Raji (cell line): ENCODE measurements around the gene IFFO2.

Source experiments
- POLR2A ChIP-seq: IDR thresholded peaks from 2 replicates; pipeline ENCODE4 v1.6.1; 2011; ENCODE audit warnings: low read depth, low read length, control low read depth; ENCODE audit not compliant: insufficient read depth

IFFO2 gene

DNA sequence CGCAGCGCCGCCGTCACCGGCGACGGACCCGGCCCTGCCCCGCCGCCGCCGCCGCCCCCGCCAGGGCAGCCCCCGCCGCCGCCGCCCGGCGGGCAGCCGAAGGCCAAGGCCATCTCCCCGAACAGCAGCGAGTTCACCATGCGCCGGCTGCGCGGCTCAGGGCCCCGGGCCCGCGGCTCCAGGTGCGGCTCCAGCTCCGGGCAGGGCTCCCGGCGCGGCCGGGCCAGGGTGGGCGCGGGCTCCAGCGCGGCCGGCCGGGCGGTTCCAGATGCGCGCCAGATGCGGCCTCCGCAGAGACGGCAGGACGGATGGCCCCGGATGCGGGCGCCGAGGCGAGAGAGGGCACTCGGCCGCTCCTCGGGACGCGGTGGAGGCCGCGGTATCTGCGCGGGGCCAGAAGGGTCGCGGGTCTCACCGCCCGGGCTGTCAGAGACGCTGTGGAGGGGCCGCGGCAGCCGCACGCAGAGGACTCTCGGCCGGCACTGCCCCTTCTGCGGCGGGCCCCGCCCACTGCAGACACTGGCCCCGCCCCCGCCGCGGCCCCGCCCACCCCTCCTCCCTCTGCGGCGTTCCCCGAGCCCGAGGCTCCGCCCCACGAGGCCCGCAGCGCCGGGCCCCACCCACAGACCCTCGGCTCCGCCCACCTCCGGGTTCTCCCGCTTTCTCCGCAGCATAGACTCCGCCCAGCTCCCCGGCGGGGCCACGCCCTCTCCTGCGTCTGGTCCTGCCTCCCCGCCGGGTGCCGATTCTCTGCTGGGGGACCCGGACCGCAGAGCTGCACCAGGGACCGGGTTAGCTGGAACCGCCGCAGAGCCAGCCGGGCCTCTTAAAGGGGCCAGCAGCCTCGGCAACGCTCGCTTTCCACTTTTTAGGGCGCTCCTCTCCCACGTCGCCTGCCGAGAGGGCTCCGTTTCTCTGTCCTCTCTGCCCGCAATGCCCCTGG lies at the start of gene IFFO2:
Gene IFFO2, minus strand, starts transcription at position 484 of the 943 bp plus-strand sequence. Its CDS starts 344 bp downstream, at position 140.
- TF ChIP-seq POLR2A: peak; percentile 40

DNA sequence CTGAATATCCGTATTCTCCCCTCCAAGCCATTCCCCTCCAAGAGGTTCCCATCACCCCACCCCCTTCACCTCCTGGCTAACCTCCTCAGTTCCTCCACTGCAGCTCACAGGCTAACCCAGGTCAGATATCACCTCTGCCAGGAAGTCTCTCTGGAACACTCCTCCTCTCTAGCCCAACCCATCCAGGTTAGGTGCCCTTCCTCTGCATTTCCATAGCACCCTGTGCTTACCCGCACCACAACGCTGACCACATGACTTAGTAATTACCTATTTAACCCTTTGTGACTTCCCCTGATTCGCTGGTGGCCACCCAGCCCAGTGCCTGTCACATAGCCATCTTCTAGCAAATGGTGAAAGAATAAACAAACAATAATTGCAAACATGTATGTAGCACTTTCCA lies 49.5 kb upstream of the IFFO2 start:
- no peak for TF ChIP-seq POLR2A

DNA sequence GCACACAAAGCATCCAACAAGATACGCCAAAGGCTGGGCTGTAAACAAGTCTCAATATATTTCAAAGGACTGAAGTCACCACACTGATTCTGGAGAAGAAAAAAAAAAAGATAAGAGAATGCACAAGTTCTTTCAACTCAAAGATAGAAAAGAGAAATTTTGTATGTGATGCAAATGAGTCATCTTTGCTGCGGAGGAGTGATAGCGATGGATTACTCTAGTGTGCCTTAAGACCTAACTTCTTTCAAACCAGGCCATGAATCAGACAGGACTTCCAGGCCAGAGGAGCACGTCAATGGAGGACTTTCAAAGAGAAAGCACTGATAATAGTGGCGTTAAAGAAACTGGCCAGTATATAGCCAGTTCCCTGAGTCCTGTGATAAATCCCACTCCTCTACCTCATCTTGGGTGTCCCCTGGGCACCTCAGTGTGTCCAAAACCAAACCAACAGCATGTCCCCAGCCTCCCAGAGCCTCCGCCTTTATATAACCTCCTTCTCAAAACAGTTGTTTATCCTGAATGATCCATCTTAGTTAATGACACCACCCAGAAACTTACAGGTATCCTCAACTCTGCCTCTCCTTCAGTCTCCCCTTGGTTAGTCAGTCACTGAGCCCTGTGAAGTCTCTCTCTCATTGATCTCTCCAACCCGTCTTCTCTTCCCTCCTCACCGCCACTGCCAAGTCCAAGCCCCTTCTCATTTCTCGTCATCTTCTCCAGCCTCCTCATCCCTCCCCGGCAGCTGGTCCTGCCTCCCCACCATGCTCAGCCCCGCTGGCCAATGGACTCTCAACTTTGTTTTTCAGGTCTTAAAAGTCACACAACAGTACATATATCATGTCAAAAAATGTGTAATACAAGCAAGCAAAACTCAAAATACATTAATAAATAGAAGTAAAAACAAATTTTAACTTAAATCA lies 47.2 kb upstream of the IFFO2 start:
- TF ChIP-seq POLR2A: no peak

DNA sequence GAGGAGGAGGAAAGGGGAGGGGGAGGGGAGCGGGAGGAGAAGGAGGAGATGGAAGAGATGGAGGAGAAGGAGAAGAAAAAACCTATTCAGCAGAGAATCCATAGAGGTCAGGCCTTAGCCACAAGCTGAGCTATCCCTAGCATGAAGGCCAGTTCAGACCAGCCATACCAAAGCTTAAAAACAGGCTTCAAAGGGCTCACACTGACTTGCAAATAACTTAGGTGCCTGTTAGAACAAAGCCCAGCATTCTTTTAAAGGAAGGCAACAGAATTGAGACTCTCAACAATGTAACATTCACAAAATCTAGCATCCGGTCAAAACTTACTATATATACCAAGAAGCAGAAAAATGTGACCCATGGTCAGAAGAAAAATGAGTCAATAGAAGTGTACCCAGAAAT lies 43.6 kb upstream of the IFFO2 start:
- TF ChIP-seq POLR2A: no peak

DNA sequence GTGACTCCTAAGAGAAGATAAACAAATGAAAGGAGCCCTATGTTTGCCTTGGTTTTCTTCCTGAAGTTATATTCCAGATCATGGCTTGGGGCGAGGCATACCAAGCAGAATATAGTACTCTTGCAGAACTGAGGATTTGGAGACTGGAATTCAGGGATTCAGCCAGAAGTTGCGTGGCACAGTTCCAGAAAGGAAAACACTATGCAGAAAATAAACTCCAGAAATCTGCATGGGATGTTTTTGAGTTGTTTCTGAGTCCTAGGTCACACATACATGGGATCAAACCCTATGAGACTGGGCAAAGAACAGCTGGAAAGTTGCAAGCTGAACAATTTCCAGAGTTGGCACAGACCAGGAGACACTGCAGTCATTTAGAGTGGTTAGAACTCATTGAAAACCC lies 42.9 kb upstream of the IFFO2 start:
- TF ChIP-seq POLR2A: no peak

DNA sequence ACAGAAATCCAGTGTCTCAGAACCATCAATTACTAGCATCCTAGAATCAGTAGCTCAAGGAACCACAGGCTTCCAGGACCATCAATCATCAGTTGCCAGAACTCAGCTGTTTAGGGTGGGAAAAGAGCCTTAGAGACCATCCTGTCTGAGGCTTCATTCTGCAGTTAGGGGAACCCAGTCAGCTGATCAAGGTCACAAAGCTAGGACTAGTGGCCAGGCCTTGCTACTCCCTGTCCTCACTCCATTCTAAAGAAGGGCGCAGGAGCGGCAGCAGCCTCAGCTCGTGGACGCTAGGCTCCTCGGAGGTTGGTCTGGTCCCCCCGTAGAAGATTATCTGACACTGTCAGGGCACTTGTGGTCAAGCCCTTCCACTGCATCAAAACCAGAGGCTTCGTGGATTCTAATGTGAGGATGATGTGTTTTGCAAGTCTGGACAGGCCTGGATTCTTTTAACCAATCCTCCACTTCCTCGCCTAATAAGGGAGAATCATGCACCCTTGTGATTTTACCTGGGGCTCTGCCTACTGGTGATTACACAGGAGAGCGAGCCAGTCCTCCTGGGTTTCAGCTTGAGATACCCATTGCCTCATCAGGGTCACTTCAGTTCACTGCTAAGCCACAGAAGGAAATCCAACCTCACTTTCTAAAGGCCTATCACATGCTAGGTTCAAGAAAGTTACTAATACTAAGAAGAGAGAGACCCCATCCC lies 41.7 kb upstream of the IFFO2 start:
- TF ChIP-seq POLR2A: no peak

DNA sequence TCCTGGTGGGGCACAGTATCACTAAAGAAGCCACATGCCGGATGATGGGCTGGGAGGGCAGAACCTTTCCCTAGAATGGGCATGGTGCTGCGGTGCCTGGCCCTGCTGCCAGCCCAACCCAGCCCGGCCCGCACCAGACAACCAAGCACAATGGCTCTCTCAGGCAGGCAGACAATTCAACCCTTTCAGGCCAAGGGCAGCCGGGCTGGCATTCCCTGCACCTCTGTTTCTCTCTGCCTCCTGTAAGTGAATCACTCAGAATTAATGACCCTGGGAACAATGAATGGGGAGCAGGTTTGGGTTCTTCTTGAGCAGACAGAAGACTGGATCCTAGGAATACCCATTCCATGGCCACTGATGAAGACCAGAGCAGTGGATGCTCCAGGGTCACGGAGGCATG lies 41.0 kb upstream of the IFFO2 start:
- no peak for TF ChIP-seq POLR2A

DNA sequence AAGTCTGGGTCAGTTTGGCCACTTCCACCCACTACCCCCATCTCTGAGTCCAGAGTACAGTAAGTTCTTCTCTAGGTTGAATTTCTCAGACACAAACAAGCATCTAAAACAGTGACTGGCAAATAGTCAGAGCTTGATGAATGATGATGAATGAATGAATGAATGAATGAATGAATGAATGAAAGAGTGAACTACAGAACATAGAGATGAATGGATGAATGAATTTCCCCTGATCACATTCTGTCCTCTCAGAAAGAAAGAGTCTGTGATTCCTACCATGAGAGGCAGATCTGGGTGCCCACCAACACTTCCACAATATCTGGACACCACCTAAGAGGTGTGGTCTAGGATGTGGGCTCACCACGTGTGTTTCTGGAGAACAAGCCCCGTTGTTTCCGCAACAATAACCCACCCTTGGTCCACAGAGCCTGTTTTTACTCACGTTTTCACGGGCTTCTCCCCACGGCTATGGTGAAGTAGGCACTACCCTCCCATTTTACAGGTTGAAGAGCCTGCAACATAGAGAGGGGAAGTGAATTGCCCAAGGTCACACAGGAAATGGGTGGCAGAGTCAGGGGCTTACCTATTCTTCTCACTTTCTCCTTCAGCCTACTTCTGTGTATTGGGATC lies 40.2 kb upstream of the IFFO2 start:
- no peak for TF ChIP-seq POLR2A

DNA sequence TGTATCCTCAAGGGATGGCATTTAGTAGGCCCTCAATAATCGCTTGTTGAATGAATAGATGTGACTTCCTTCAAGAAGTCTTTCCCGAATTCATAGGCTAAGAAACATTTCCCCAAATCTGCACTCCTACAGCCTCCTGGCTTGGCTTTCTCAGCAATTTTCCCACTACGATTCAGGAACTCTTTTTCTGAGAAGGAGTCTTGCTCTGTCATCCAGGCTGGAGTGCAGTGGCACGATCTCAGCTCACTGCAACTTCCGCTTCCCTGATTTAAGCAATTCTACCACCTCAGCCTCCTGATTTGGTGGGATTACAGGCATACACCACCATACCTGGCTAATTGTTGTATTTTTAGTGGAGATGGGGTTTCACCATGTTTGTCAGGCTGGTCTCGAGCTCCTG lies 37.9 kb upstream of the IFFO2 start:
- TF ChIP-seq POLR2A: no peak

DNA sequence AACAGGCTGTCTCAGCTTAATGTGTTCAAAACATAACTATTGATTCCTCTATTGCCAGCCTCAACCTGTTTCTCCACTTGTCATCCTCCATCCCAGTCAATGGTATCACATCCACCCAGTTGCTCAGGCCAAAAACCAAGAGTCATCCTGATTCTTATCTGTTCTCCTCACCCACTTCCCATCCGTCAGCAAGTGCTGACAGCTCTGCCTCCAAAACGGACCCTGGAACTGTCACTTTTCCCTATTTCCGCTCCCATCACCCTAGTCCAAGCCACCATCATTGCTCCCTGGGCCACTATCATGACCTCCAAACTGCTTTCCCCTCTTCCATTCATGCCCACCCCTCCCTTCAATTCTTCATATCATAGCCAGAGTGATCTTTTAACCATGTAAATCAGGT lies 36.2 kb upstream of the IFFO2 start:
- no peak for TF ChIP-seq POLR2A

DNA sequence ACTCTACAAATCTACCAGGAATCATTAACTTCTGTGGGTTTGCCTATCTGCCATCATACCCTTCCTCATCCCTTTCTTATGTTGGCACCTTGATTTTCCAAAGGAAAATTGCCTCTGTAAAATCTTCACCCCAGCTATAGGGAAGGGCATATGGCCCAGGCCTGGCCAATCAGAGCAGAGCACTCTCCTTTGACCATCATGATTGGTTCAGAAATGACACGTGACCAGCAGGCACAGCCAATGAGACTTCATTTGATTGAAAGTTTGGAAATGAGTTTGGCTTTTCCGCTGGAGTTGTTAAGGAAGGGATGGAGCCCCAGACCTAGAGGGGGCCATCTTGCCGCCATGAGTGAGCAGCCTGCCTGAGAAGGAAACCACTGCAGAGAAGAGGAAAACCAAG lies 35.1 kb upstream of the IFFO2 start:
- no peak for TF ChIP-seq POLR2A

DNA sequence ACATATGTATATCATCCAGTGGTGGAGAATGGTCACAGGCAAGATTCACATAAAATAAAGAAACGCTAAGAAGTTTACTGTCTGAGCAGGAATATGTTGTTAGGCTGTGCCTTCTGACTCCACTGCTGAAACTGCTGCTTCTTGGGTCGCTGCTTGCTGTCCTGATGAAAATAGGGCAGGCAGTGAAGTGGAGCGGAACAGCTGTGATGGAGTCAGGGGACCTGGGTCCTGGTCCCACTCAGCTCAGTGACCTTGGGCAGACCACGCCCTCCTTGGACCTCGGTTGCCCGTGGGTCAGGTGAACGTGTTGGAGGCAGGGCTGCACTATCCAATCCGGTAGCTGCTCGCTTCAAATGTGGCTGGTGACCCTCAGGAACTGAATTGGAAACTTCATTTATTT lies 33.4 kb upstream of the IFFO2 start:
- no peak for TF ChIP-seq POLR2A

DNA sequence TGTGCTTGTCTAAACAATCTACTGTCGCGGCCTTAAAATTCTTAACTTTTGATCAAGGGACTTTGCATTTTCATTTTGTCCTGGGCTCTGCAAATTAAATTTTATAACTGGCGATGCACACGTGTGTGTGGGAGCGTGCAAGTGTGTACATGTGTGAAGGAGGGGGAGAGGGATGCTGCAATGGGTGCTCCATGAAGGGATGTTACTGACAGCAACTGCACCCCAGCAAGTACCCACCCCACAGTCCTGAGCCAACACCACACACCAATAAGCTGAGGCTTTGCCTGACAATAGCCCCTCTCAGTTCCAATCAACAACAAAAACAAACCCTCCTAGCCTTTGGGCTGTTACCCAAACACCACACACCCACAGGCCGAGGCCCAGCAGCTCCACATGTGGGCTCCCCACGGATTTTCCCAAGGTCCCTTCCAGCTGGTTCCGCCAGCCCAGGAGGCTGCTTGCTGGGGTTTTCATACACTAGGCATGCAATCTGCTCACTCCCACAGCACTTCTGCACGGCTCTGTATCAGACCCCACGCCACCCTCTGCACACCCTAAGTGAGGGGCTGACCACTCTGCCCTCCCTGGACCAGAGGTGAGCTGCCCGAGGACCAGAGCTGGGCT lies 32.8 kb upstream of the IFFO2 start:
- no peak for TF ChIP-seq POLR2A

DNA sequence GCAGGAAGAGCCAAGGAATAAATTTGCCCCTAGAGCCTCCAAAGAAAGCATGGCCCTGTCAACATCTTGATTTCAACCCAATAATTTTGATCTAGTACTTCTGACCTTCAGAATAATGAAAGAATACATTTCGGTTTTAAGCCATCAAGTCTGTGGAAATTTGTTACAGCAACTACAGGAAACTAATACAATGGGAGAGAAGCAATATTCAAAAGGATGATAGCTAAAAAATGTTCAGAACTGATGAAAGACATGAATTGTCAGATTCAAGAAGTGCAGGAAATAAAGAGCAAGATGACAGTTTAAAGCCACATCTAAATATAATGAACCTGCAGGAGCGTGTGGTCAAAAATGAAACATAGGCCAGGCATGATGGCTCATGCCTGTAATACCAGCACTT lies 24.8 kb upstream of the IFFO2 start:
- no peak for TF ChIP-seq POLR2A

DNA sequence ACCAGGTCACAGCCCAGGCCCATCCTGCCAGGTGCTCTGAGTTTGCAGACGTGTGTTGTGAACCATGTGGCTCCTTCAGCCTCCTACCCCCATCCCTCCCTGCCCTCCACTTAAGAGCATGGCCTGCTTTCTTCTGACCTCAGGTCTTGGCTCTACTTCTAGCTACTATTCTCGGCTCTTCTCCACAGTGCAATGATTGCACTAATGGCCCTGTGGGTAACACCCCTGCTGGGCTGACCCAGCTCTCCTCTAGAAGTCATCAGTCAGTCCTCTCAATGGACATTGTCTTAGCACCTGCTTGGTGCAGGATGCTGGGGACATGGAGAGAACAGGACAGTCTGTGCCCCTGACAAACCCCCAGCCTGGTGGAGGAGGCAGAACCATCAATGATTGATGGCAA lies 22.2 kb upstream of the IFFO2 start:
- no peak for TF ChIP-seq POLR2A

DNA sequence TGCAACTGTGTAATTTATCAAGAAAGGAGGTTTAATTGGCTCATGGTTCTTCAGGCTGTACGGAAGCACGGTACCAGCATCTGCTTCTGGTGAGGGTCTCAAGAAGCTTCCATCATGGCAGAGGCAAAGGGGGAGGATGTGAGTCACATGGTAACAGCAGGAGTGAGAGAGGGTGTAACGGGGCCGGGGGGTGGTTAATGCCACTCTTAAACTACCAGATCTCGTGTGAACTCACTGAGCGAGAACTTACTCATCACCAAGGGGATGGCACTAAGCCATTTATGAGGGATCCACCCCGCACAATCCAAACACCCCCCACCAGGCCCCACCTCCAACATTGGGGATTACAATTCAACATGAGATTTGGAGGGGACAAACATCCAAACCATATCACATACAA lies 21.0 kb upstream of the IFFO2 start:
- no peak for TF ChIP-seq POLR2A
